ENCODE measurements around the gene TMX3.

The TMX3 gene

DNA sequence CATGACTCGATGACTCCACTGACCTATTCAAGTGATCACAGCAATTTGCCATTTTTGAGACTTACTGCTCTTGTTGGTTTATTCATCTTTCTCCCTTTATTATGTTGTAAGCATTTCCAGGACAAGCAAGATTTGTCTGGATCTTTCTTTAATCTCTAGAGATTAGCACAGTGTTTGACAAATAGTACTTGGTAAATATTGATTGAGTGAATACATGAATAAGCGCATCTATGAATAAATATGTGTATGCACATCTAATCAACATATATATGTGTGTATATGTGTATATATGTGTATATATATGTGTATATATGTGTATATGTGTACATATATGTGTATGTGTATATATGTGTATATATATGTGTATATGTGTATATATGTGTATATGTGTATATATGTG, 7.3 kb downstream of the TMX3 start:
- no peak for DNase-seq

- no peak for DNase-seq
Observed at GRCh38 chr18:68705119-68705518, 9.8 kb downstream of the TMX3 start.

DNA sequence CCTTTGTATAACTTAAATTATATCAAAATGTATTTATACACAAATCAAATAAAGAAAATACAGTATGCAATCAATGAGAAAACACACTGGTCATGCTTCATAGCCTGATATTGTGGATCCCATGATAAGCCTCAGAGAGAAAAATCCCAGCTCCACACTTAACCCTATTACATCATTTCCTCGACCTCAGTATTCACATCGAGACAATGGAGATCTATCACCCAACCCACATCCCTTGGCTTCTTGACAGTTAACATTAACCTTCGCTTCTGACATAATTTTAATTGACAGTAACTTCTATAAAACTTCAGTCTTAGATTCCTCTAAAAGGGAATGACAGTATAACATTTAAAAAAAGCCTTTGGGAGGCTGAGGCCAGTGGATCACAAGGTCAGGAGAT, 11.6 kb downstream of the TMX3 start:
- no peak for DNase-seq

- DNase-seq = no peak
Observed at GRCh38 chr18:68701353-68701752, 13.6 kb downstream of the TMX3 start.

DNA sequence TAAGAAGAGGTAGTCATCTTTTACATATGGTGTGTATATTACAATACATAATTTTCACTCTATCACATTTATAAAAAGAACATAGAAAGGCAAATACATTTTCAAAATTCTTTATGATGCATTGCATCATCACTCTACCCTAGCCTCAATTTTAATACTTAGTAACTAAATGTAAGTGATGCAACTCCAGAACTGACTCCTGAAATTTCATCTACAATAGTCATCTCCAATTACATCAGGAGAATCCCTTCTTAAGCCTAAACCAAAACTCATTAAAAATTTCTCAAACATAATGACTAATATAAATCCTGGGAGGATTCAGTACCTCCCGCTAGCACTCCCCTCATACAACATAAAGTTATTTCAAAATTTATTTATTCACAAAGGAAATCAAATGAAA, 15.9 kb downstream of the TMX3 start:
- DNase-seq = no peak

DNA sequence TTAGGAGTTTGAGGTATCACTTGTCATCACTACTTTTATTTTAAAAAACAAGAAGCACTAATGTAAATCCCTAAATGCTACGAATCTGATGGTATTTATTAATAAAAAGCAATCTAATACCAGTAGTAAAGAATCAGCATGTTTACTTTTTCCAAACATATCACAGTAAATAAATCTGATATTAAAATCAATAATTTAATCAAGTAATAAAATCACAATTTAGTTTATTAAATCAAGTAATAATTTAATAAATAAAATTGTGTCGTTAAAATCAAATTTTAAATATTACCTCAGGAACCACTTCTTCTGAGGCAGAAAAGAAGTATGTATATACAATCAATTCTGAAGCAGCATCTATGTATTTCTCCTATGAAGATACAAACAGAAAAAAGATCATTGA, 18.0 kb downstream of the TMX3 start:
- DNase-seq = no peak

GRCh38 chr18:68694316-68694715, 20.6 kb downstream of the TMX3 start:
- DNase-seq = no peak

- DNase-seq = no peak
Observed at GRCh38 chr18:68693091-68693815, 21.7 kb downstream of the TMX3 start.

DNA sequence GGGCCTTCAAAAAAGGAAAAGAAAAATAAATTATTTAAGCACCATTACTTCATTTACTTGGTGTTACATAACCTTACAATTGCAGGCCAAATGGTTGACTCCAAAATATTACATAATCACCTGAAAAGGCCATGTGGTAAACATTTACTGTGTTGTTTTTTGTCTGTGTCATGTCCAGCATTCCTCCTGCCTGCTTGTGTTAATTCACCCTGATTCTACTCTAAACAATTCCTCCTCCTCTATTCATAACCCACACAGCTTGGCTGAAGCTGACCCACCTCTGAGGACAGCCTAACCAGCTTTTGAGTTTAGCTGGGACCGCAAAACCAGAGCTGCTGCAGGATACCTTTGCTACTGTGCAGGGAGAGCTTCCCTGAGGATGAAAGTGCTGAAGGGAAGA, 35.4 kb downstream of the TMX3 start:
- no peak for DNase-seq

GRCh38 chr18:68676913-68677312, 38.0 kb downstream of the TMX3 start:
- peak in 1 of 2 experiments; percentile 58 for DNase-seq

DNA sequence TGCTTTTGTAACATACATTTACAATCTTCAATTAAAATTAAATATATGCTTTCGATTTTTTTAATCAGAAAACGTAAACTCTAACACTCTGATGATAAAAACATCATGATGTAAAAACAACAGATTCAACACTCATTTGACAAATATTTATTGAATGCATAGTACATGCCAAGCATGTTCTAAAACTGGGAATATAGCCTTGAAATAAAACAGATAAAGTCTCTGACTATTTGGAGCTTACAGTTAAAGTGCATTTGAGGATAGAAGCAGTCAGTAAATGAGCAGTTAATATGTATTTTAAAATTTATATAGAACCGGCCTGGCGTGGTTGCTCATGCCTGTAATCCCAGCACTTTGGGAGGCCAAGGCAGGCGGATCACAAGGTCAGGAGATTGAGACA, 47.8 kb downstream of the TMX3 start:
- DNase-seq = no peak

DNA sequence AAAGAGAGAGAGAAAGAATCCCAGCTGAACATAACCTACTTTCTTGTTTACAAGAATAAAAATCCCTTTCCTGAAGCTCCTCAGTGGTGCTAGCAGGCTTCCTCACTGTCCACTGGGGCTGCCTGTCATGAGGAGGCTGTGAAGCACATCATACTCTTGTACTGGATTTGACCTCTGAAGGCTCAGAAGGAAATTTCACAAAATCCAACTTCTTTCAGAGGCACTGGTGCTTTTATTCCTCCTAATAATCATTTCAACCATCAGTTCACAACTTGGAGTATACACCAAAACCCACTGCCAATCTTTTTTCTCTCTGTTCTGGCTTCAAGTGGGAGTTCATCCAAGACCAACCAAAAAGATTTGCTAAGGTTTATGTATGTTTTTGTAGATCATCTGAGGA, 48.5 kb downstream of the TMX3 start:
- no peak for DNase-seq

DNA sequence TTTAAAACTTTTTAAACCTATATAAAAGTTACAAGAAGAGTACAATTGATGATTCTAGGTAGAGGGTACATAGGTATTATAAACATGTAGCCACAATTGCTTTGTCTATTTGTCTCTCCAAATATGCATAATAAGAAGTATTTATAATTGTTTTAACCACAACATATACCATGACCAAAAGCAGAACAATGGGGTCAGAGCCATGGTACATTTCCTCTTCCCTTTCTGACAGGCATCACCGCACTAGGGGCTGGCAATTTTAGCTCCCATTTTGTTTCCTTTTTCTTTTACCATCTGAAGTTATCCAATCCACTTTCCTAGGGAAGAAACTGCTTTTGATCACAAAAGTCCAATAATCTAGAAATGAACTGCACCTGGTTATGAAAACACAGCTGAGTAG, 49.3 kb downstream of the TMX3 start:
- DNase-seq = no peak

- DNase-seq = no peak
Observed at GRCh38 chr18:68662754-68663153, 52.2 kb downstream of the TMX3 start.

DNA sequence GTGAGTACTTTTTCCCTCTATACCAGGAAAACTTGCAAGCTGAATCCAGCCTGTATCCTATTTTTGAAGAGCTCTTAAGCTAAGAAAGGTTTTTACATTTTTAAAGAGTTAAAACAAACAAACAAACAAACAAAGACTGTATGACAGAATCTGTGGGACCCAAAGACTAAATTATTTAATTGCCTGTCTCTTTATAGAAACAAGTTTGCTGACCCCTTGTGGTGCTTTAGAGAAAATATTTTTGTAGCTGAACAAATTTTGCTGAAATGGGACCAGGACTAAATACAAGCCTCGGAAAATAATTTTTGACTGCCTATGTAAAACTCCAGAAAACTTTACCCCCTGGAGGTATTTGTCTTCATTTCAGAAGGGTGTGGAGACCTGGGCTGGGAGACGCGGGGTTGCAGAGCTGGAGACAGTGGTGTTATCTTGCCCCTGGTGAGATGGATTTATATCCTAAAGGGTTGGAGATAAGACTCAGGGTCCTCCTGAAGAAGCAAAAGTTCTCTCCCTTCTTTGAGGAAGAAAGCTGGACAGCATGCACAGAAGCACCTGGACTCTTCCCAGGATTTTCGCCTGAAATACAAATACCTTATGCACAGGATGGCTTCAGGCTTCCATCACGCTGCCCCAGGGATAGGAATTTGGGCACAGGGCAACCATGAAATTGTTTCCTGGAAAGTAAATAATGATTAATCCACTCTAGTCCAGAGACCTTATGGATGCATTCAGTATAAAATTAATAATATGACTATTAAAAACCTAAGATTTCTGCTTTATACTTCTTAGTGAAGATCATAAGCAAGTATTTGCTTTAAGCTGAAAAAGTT, 54.3 kb downstream of the TMX3 start:
- DNase-seq = peak in 1 of 2 experiments; percentile 55

DNA sequence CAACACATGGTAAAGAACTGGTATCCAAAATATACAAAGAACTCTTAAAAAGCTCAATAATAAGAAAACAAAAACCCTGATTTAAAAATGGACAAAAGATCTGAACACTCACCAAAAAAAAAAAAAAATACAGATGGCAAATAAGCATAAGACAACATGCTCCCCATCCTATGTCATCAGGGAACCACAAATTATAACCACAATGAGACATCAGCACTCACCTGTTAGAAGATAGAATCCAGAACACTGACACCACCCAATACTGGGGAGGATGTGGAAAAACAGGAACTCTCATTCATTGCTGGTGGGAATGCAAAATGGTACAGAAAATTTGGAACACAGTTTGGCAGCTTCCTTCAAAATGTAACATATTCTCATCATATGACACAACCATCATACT, 66.7 kb downstream of the TMX3 start:
- no peak for DNase-seq

GRCh38 chr18:68642003-68642402, 72.9 kb downstream of the TMX3 start:
- no peak for DNase-seq

GRCh38 chr18:68640861-68641260, 74.0 kb downstream of the TMX3 start:
- no peak for DNase-seq

DNA sequence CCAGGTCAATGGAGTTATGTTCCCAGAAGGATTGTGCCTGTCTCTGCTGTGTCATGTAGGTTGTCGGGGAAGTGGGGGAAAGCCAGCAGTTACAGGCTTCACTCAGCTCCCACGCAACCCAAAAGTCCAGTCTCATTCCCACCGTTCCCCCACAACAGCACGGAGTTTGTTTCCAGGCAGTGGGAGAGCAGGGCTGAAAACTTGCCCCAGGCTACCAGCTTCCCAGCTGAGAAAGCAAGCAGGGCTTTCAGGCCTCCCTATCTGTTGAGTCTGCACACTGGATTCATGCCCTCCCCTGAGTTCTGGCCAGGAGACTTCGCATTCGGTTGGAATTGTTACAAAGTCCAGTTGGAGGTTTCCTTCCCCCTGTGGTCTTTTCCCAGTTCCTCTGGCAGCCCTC, 76.3 kb downstream of the TMX3 start:
- no peak for DNase-seq

DNA sequence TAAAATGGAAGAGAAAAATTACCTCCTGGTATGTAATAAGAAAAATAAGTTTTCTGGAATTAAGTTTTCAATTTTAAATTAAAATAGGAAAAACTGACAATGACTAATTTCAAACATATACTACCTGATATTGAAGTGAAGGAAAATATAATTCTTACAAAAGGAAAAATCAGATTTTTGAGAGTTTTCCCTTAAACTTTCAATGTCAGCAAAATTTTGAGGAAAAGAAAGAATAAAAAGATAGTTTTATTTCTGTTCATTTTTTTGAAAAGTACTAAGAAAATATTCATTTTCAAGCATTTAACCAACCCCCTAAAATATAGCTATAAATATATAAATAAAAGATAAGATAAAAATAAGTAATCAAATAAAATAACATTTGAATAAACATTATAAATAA, 87.1 kb downstream of the TMX3 start:
- no peak for DNase-seq

Data from NCI-H524 (cell line).